ENCODE measurements around the gene MIS18BP1.

DNA sequence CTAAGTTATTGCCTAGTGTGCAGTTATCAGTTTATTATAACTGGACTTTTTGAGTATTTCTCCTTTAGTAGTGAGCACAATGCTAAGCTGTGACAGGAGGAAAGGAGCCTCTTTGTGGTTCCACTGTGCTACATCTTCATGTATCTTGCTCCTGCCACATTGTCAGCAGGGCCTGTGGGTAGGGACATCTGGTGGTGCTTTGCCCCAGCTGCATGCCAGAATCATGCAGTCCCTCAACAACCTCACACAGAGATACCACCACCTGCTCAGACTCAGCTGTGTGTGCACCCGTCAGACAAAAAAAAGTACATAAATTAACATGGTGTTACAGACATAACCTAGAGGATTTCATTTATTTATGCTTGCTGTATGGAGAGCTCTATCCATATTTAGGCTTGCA, 51.1 kb downstream of the MIS18BP1 start:
- no peak for TF ChIP-seq SRF (IDR thresholded peaks at IDR 0.05; ENCODE audit: low read depth in 2 of 2, low read length in 2 of 2)
- TF ChIP-seq CHD4 (IDR thresholded peaks at IDR 0.05): no peak
- TF ChIP-seq, protein P1, sequence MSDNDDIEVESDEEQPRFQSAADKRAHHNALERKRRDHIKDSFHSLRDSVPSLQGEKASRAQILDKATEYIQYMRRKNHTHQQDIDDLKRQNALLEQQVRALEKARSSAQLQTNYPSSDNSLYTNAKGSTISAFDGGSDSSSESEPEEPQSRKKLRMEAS (IDR thresholded peaks at IDR 0.05; ENCODE audit: low read depth, low read length): no peak
